ENCODE results near the gene NAIF1. TPM values are rescaled to one million over a fixed set of nuclear protein-coding genes. Genes with fewer than 3 reads are reported as not detected.

The NAIF1 gene
- total RNA-seq, 1 experiment from 2014 or later: 8.5 TPM

GRCh38 chr9:128103589-128103962, 36.5 kb upstream of the NAIF1 start:
- Mint-ChIP-seq H3K36me3 (ENCODE audit: insufficient read depth, unreplicated experiment) (peaks cover 96% of the 10 kb centered on the region), H3K4me3 (ENCODE audit: unreplicated experiment) (peak overlapping the region; percentile 42)
- POLR2A ChIA-PET: no interaction called here

GRCh38 chr9:128102861-128103588, 35.9 kb upstream of the NAIF1 start:
- Mint-ChIP-seq H3K36me3 (ENCODE audit: insufficient read depth, unreplicated experiment) (peaks cover 96% of the 10 kb centered on the region), H3K4me1 (ENCODE audit: low read depth, unreplicated experiment) (peaks cover 10% of the 10 kb centered on the region), H3K27ac (ENCODE audit: unreplicated experiment) (peak overlapping the region; percentile 55), H3K27me3 (ENCODE audit: insufficient read depth, unreplicated experiment) (no peaks in the 10 kb centered on the region), H3K4me3 (ENCODE audit: unreplicated experiment) (peak overlapping the region; percentile 42), H3K9me3 (ENCODE audit: unreplicated experiment) (no peaks in the 10 kb centered on the region)
- intact Hi-C loops (cut with micrococcal nuclease; ENCODE audit: unreplicated experiment): no loop called here
- Histone ChIP-seq H3K9me3 (no peaks in the 10 kb centered on the region), H3K4me1 (peaks cover 21% of the 10 kb centered on the region), H3K4me3 (ENCODE audit: low read depth, low read length) (no peak overlapping the region), H3K27me3 (replicated peaks; ENCODE audit: control insufficient read depth, insufficient read depth, low read length) (no peaks in the 10 kb centered on the region), H3K36me3 (ENCODE audit: control insufficient read depth, insufficient read depth, low read length) (peaks cover 8% of the 10 kb centered on the region; the same call in 1 of the 2 replicates)
- DNase-seq: no peak
- CTCF ChIA-PET: interaction anchor here (1.0 kb wide), 1 partner anchor 12 kb away, joined by 3 read pairs; no protein-coding TSS in a partner anchor
- TF ChIP-seq CTCF (IDR thresholded peaks at IDR 0.05; ENCODE audit: insufficient read depth in 1 of 2, low read depth in 1 of 2, low read length in 1 of 2, severe bottlenecking in 1 of 2, unreplicated experiment in 1 of 2): no peak
- POLR2A ChIA-PET: no interaction called here
- BruUV-seq (replicated peaks): no TSS peak

More at GRCh38 chr9:128103589-128103962, 36.5 kb upstream of the NAIF1 start:
- no peaks in the 10 kb centered on the region for H3K9me3 Mint-ChIP-seq (ENCODE audit: unreplicated experiment)
- peaks cover 22% of the 10 kb centered on the region for H3K4me1 ChIP-seq
- DNase-seq: peak in 1 of 2 experiments; percentile 56
- H3K36me3 ChIP-seq (ENCODE audit: control insufficient read depth, insufficient read depth, low read length): peaks cover 8% of the 10 kb centered on the region
- H3K27ac Mint-ChIP-seq (ENCODE audit: unreplicated experiment): peak overlapping the region; percentile 55
- H3K4me1 Mint-ChIP-seq (ENCODE audit: low read depth, unreplicated experiment): peaks cover 11% of the 10 kb centered on the region
- no peaks in the 10 kb centered on the region for H3K27me3 Mint-ChIP-seq (ENCODE audit: insufficient read depth, unreplicated experiment)
- intact Hi-C loops (cut with micrococcal nuclease; ENCODE audit: unreplicated experiment): no loop called here
- no TSS peak for BruUV-seq (replicated peaks)
- CTCF ChIA-PET: interaction anchor here (1.0 kb wide), 1 partner anchor 11 kb away, joined by 3 read pairs; no protein-coding TSS in a partner anchor
- H3K27me3 ChIP-seq (replicated peaks; ENCODE audit: control insufficient read depth, insufficient read depth, low read length): no peaks in the 10 kb centered on the region
- peak; percentile 38 to 58 for TF ChIP-seq CTCF (IDR thresholded peaks at IDR 0.05; ENCODE audit: insufficient read depth in 1 of 2, low read depth in 1 of 2, low read length in 1 of 2, severe bottlenecking in 1 of 2, unreplicated experiment in 1 of 2)
- H3K9me3 ChIP-seq: no peaks in the 10 kb centered on the region
- H3K4me3 ChIP-seq (ENCODE audit: low read depth, low read length): no peak overlapping the region

- intact Hi-C loops (cut with micrococcal nuclease; ENCODE audit: unreplicated experiment): no loop called here
- H3K4me3 Mint-ChIP-seq (ENCODE audit: unreplicated experiment): no peak overlapping the region
- peaks cover 90% of the 10 kb centered on the region for H3K36me3 Mint-ChIP-seq (ENCODE audit: insufficient read depth, unreplicated experiment)
- H3K27me3 Mint-ChIP-seq (ENCODE audit: insufficient read depth, unreplicated experiment): no peaks in the 10 kb centered on the region
- BruUV-seq (replicated peaks): no TSS peak
- H3K27me3 ChIP-seq (replicated peaks; ENCODE audit: control insufficient read depth, insufficient read depth, low read length): no peaks in the 10 kb centered on the region
- H3K36me3 ChIP-seq (ENCODE audit: control insufficient read depth, insufficient read depth, low read length): peaks cover 8% of the 10 kb centered on the region; the same call in 1 of the 2 replicates
- ChIA-PET POLR2A (interaction anchor here (0.5 to 0.6 kb wide), 2 partner anchors 117 to 174 kb away, joined by 3 to 4 read pairs; partner anchors contain the start of genes GOLGA2 and SWI5), CTCF (no interaction called here)
- H3K27ac Mint-ChIP-seq (ENCODE audit: unreplicated experiment): no peak overlapping the region
- peaks cover 5% of the 10 kb centered on the region for H3K4me1 Mint-ChIP-seq (ENCODE audit: low read depth, unreplicated experiment)
- DNase-seq: no peak
- H3K4me1 ChIP-seq: peaks cover 26% of the 10 kb centered on the region
- H3K9me3 ChIP-seq: no peaks in the 10 kb centered on the region
- TF ChIP-seq CTCF (IDR thresholded peaks at IDR 0.05; ENCODE audit: insufficient read depth in 1 of 2, low read depth in 1 of 2, low read length in 1 of 2, severe bottlenecking in 1 of 2, unreplicated experiment in 1 of 2): no peak
- no peak overlapping the region for H3K4me3 ChIP-seq (ENCODE audit: low read depth, low read length)
- no peaks in the 10 kb centered on the region for H3K9me3 Mint-ChIP-seq (ENCODE audit: unreplicated experiment)
These were observed 35.1 kb upstream of the NAIF1 start for GRCh38 chr9:128102196-128102595.

Data from Caco-2 (cell line).